ENCODE data around the gene ZNF394.
A peak's percentile ranks its signal among the peaks of the same experiment; 100 is the strongest.

ZNF394 gene

DNA sequence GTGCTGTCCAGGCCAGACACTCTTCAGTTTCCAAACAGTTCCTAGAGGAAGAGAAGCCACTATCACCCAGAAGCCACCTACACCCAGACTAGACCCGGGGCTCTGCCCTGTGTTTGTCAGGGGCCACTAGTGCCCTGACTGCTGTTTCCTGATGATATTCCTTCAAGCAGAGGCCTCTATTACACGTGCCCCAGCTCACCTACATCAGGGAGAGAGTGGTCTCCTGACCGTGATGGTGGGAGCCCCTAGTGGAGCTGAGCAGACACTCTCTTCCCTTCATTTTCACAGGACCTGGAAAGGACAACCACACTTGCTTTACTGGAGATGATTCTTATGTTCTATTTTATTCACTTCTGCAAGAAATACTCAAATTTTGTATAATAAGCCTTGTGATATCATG, 9.2 kb downstream of the ZNF394 start:
- DNase-seq: no peak

DNA sequence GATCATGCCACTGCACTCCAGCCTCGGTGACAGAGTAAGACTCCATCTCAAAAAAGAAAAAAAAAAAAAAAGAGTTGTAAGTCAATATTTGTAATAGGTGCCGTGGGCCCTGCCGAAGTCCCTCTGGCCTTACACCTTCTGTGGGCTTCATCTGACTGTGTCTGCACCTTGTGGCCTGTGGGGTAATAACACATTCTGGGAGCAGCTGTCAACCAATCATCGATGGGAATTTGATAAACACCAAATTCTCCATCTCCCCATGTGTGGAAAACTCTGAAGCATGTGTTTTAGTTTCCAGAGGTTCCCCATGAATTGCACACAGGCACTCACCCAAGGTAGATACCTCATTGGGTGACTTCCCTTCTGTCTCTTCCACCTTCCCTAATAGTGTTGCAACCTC, 10.8 kb downstream of the ZNF394 start:
- no peak for DNase-seq

DNA sequence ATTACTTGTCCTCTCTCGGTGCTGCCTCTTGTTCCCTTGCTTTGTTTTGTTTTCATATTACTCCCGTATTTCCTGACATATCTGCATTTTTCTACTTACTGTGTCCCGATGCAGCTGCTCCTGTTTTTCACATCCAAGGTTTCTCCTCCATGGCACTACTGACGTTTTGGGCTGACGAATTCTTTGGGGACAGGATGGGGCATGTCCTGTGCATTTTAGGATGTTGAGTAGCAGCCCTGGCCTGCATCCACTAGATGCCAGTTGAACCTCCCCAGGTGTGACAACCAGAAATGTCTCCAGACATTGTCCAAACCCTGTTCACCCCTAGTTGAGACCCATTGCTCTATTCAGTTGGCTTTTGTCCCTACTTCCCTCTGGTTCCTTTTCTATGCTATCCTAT, 15.0 kb downstream of the ZNF394 start:
- DNase-seq: no peak

DNA sequence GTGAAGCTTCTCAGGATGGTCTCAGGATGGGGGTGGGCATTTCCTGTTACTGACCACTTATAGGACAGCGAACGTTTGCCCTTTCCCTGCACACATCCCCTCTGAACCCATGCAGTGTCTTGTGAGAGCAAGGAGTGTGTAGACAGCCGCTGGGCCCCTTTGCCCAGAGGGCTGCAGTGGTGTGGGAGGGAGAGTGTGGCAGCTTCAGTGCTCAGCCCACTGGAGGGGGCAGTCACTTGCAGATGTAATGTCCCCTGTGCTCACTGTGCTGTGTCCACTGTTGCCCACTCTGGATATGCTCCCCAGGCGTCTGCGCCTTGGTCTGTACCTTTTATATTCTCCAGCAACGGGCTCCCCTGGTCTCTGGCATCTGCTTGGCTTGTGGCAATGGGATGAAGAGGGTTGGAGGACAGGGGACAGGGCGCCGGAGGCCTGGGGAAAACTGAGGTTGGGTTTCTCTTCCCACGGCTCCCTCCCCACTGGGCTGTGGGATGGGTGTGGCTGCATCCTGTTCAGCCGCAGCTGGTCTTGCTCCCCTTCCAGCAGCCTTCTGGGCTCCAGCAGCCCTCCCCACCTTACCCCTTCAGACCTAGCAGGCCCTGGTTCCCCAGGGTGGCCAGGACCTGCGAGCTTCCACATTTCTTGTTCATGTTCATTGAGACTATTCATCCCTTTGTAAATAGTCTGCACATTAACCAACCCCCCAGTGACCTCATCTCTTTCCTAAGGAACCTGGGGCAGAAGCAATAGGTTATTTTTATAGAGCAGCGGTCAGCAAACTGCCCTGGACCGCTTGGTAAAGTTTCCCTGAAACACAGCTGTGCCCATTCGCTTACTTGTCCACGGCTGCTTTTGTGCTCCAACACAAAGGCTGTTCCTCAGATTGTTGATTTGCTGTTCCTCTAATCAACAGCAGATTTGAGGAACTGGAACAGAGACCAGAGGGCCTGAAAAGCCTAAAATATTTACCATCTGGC, 21.3 kb downstream of the ZNF394 start:
- DNase-seq: no peak

GRCh38 chr7:99476107-99476506, 24.0 kb downstream of the ZNF394 start:
- no peak for DNase-seq

GRCh38 chr7:99473315-99473596, 26.8 kb downstream of the ZNF394 start:
- DNase-seq: no peak

GRCh38 chr7:99472561-99473314, 27.3 kb downstream of the ZNF394 start, which contains the start of gene ZNF789:
Gene ZNF789, plus strand, starts transcription at chr7:99472890. Its CDS starts 3,567 bp downstream, at chr7:99476457.
- peak; percentile 99 for DNase-seq

- no peak for DNase-seq
Measured at GRCh38 chr7:99469381-99470065, 30.6 kb downstream of the ZNF394 start.

- no peak for DNase-seq
Measured at GRCh38 chr7:99468336-99468918, 31.7 kb downstream of the ZNF394 start.

DNA sequence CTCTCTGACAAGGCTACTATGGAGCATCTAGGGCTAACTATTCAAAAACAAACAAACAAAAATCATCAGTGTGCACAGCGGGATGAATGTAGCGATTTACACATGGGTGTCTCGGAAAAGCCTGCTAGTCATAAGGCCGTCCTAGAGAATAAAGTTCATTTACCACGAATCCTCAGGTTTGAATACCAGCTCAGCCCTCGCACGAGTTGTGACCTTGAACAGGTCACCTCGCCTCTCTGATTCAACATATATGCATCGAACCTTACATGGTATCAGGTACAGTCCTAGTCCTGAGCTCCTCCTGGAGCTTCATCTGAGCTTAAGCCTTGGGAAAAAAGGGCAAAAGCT, 34.7 kb downstream of the ZNF394 start:
- DNase-seq: no peak

DNA sequence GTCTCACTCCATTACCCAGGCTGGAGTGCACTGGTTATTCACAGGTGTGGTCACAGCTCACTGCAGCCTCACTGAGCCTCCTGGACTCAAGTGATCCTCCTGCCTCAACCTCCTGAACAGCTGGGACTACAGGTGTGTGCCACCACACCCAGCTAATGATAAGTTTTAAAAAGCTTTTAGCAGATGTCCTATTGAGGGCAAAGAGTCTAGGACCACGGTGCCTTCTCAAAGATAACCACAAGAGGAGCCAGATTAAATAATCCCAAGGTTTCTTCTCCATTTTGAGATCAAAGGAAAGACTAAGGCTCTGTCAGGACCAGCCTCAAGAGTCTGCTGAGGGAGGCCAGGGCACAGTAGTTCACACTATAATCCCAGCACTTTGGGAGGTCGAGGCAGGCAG, 38.9 kb downstream of the ZNF394 start:
- no peak for DNase-seq

DNA sequence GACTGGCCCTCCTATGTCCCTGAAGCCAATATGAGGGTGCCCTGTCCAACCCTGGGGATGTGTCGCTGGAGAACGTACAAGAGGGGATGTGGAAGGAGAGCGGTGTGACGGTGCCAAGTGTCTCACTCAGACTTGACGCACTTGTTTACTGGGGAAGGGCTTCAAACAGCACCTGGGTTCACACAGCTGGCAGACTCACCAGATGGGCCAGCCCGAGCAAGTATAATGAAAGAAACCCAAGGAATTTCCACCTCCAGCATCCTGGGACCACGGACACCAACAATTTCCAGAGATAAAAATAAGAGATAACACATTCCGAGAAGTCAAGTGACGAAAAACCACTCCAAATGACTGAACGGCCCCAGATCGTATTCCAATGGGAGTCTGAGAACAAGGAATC, 39.4 kb downstream of the ZNF394 start:
- no peak for DNase-seq

DNA sequence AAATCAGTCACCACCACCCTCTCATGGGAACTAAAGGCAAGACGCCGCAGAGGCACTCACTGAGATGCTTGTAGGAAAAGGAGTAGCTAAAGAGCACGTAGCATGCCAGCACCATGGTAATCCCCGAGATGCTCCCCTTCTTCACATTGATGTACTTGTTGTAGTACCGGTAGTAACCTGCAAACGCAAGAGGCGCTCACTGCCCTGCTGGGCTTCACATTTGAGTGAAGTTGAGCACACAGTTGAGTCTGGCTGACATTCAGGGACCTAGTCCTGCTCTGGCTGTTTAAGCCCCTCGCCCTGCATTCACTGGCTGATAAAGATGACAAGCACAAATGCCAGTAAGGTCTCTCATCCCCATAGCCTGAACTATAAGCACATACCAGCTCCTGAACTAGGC, 41.0 kb downstream of the ZNF394 start:
- peak; percentile 13 for DNase-seq

DNA sequence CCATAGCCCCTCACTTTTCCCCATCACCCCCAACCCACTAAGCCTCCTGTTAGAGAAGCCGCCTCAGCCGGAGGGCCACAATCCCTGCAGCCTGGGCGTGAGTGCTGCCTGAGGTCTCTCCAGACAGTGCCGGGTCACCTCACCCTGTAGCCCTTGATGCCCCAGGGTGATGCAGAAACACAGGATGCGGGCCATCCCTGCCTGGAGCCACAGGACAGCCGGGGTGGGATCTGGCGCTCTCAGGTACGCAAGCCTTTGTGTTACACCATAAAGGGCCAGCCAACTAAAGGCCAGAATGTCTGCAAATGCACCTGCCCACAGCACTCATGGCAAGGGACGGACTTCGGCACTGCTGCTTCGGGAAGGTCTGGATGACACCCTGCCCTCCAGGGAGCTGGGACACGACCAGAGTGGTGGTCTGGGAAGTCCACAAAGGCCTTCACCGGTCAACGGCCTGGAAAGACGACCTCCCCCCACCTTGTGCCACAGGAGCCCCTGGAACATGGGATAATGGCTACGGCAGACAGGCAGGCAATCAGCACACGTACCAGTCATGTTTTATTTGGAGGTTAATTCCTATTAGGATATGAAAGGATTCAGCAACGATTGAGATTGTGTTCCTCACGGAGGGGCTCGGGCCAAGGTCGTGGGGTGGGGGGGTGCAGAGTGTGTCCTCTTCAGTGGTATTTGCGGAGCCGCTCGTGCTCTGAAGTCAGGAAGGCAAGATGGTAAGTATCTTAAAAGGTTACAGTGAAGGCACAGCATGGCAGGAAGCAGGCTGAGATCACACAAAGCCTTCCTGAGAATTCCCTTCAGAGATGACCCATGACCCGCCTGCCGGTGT, 42.2 kb downstream of the ZNF394 start:
- no peak for DNase-seq

GRCh38 chr7:99457050-99457649, 42.9 kb downstream of the ZNF394 start:
- no peak for DNase-seq

DNA sequence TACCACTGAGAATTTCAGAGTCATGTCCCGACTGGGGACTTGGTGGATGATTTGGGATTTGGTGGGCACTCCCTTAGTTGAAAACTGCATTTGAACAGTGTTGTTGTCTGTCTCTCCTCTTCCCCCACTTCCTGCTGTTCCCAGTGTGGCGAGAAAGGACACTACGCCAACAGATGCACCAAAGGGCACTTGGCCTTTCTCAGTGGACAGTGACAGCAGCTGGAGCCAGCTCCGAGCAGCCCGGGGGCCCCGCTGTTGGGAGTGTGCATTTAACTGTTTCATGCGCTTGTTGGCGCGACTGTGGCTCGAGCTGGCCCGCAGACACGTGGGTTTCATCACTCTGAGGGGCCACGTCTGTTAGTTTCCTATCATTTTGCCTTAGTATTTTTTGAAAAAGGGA, 43.8 kb downstream of the ZNF394 start:
- no peak for DNase-seq

DNA sequence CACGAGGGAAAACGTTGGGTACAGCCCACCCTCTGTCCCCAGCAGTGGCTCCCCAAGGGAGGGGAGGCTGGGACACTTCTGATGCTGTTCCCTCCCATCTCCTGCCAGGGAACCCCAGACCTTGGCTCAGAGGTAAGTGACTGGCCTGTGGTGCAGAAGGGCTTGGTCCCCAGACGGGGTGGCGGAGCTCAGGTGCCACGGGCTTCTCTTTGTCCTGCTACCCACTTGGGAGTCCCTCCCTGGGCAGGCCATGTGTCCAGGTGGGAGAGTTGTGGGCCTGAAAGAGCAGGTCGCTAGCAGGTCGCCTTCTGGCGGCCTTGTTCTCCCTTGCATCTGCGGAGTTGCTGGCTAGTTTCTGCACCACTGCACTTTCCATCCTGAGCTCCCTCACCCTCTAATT, 44.2 kb downstream of the ZNF394 start:
- DNase-seq: no peak

DNA sequence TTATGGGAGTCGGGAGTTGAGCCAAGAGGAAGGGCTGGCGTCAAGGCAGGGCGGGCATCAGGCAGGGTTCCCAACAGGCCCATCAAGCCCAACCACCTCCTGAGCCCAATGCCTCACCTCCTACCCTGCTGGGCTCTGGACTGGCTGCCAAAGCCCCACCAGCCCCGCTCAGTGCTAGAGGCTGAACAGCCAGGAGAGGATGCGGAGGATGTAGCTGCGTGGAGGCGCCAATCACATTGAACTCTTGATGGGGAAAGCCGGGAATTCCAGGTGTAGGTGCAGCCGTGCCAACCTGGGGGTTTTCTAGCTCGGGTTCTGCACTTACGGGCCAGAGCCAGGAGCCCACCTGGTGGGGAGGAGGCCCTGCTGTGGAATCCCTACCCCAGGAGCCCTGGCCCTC, 47.0 kb downstream of the ZNF394 start:
- no peak for DNase-seq

DNA sequence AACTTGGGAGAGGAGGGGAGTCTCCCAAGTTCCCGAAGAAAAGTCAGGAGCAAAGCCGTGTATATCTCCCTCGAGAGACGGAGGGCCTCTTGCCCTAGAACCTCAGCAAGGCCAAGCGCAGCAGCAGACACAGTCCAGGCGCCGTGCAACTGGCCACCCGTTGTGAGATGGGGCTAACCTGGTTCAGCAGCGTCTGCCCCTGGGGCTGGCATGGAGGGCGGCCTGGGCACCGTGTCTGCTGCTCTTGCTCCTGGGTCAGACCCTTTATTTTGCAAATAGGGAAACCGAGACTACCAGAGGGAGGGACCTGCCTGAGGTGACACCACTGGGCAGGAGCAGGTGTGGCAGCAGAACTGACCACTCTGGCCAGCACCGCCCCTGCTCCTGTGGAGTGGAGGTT, 47.5 kb downstream of the ZNF394 start:
- DNase-seq: no peak

DNA sequence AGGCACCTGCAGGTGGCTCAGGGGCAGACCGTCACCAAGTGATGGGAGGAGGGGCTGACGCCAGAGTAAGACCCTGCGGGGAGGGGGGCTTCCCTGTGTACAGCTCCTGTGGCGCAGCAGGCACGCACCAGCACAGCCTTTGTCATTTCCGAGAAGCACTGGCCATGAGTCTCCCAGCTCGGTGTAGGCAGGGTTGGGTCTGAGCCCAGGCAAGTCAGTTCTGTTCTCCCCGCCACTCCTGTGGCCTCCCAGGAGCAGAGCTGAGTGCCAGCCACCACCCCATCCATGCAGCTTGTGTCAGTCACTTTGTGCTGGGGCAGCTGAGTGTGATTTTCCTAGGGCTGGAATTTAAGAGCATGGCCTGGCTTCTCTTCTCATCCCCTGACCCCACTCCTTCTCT, 48.1 kb downstream of the ZNF394 start:
- no peak for DNase-seq

- DNase-seq: no peak
Measured at GRCh38 chr7:99449326-99449725, 50.8 kb downstream of the ZNF394 start.

- DNase-seq: no peak
Measured at GRCh38 chr7:99448855-99449254, 51.2 kb downstream of the ZNF394 start.

Data from activated naive CD4-positive, alpha-beta T cell treated with Interleukin-2 at 50 U/mL for 16 hours (primary cell).